HG03196 (cell line): Measurements from ENCODE around the gene TTLL8.
A peak's percentile ranks its signal among the peaks of the same experiment; 100 is the strongest.

Experiments used
- ATAC-seq: cut with Tn5 transposase; IDR thresholded peaks from one replicate; pipeline ENCODE4 v1.9.1; 2021; ENCODE audit not compliant: unreplicated experiment

The TTLL8 gene

DNA sequence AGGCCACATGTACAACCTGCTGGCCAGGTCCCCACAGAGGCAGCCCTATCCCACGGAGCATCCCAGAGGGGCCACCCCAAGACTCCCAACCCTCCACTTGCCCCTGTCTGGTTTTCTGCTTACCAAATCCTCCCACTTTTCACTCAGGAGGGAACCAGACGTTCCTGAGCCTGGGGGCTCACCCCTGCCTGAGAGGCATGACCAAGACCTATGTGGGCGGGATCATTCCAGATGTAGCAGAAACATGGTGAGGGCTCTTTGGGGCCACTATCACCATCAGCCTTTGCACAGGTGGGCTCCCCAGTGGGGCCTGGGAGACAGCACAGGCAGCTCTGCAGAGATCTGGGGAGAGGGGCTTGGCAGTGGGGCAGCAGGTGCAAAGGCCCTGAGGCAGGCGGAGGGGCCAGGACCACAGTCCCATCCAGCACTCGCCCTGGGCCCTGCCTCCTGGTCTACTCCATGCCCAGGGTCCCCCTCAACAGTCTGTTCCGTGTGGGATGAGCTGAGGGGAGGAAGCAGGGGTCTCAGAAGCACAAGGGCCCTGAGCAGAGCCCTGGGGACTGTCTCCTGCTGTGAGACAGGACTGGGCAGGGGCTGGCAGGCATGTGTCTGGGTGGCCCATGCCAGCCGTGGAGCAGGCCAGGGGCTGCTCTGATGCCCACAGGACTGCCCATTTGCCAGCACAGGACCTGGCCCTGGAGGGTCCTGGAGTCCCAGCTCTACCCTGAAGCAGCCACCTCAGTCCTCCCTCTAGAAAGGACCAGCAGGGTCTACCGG is 88.2 kb downstream of the TTLL8 start:
- peak; percentile 5 for ATAC-seq

GRCh38 chr22:49968831-49969661 is 89.1 kb downstream of the TTLL8 start:
- no peak for ATAC-seq
